ENCODE results near the gene ENDOV. TPM values are rescaled to one million over a fixed set of nuclear protein-coding genes. Genes with fewer than 3 reads are reported as not detected.
A peak's percentile ranks its signal among the peaks of the same experiment; 100 is the strongest.

Gene ENDOV
- total RNA-seq, 4 donors from 2014 or later, result 17.1 to 47.8 (median 19.3) TPM

DNA sequence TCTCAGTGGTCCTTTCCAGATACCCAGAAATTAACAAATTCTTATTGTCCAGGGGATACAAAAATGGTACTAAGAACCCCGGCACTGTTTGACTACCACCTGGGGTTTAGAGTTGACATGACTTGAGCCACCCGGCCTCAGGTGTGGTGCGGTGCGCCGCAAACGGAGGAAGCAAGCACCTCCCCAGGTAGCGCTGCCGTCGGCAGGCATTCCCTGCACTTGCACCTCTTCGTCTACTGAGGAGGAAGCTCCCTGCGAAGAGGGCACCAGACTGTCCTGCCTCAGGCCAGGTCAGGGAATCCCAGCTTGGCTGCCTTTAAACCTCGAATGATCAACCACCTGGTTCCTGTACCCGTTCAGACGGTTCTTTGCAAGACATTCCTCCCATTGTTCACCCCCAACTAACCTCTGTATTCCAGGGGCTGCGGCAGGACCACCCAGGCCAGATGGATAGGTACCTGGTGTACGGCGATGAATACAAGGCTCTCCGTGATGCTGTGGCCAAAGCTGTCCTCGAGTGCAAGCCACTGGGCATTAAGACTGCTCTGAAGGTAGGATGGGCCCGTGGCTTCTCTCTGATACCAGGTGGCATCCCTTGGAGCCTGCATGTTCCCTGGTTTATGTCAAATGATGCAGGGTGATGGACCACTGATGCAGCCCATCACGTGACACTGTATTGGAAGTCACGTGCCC lies 40.8 kb upstream of the ENDOV start:
- WGBS, result 90% methylated on average over 19 of the region's 22 CpGs
- DNase-seq (ENCODE audit: low spot score in 2 of 2), result peak in 1 of 2 donors; percentile 46
- H3K36me3 ChIP-seq, result peaks cover 99% of the 10 kb centered on the region
- no peaks in the 10 kb centered on the region for H3K27me3 ChIP-seq
- no peaks in the 10 kb centered on the region for H3K4me1 ChIP-seq
- no peaks in the 10 kb centered on the region for H3K9me3 ChIP-seq
- TF ChIP-seq POLR2A (IDR thresholded peaks at IDR 0.05), result no peak
- H3K4me3 ChIP-seq, result no peak overlapping the region
- H3K27ac ChIP-seq, result no peak overlapping the region

DNA sequence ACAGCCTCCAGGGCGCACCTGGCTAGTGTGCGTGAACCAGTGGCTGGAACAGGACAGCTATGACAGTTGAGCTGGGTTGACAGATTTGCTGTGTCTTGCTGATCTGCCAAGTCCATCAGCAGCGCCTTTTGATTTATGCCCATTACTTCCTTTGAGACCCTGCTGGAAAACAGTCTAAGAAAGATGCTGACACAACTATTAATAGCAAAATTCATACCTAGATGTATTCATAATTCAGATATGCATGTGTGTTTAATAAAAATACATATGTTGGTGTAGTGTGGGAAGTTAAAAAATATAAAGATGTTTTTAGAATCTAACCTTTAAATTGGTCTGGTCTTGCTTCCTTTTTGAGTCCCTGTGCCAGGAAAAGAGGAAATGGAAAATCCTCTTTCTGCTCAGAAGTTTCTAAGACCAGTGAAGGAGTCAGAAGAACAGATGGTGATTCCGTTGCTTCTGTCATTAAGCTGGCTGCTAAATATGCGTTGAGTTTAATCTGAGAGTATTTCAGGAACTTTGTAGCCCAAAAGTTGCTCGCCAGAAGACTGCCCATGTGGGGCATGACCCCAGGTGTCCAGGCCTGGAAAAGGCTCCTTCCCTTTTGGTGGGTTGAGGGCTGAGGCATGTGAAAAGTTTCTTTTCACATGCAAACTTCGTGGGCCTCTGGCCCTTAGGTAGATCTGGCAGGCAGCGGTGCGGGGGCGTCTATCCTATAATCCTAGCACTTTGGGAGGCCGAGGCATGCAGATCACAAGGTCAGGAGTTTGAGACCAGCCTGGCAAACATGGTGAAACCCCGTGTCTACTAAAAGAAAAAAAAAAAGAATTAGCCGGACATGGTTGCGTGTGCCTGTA lies 40.0 kb upstream of the ENDOV start:
- no peaks in the 10 kb centered on the region for H3K9me3 ChIP-seq
- H3K4me3 ChIP-seq, result no peak overlapping the region
- no peak overlapping the region for H3K27ac ChIP-seq
- DNase-seq (ENCODE audit: low spot score in 2 of 2), result peak in 1 of 2 donors; percentile 36
- H3K36me3 ChIP-seq, result peaks cover 99% of the 10 kb centered on the region
- 81% methylated on average over 11 of the region's 14 CpGs for WGBS
- H3K4me1 ChIP-seq, result no peaks in the 10 kb centered on the region
- TF ChIP-seq, protein P1, sequence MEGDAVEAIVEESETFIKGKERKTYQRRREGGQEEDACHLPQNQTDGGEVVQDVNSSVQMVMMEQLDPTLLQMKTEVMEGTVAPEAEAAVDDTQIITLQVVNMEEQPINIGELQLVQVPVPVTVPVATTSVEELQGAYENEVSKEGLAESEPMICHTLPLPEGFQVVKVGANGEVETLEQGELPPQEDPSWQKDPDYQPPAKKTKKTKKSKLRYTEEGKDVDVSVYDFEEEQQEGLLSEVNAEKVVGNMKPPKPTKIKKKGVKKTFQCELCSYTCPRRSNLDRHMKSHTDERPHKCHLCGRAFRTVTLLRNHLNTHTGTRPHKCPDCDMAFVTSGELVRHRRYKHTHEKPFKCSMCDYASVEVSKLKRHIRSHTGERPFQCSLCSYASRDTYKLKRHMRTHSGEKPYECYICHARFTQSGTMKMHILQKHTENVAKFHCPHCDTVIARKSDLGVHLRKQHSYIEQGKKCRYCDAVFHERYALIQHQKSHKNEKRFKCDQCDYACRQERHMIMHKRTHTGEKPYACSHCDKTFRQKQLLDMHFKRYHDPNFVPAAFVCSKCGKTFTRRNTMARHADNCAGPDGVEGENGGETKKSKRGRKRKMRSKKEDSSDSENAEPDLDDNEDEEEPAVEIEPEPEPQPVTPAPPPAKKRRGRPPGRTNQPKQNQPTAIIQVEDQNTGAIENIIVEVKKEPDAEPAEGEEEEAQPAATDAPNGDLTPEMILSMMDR (IDR thresholded peaks at IDR 0.05), result no peak
- TF ChIP-seq POLR2A (IDR thresholded peaks at IDR 0.05) (no peak), POLR2AphosphoS5 (IDR thresholded peaks at IDR 0.05) (no peak), EP300 (IDR thresholded peaks at IDR 0.05) (no peak)
- no peaks in the 10 kb centered on the region for H3K27me3 ChIP-seq

DNA sequence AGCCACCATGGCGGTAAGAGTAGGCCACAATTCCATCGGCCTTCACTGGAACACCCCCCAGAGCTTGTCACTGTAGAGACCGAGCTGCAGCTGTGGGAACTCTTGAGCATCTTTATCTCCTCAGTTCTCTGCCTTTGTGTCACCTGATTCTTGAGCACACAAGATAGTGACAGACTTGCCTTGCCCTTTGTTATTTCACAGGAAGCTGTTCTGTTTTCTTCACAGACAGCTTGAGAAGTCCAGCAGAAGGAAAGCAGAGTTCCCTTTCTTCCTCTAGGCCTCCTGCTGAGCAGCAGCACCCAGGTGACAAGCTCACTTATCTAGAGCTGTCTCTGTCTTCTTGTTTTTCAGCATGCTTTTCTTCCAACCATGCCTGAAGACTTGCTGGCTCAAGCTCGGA lies 38.4 kb upstream of the ENDOV start:
- no peak for DNase-seq (ENCODE audit: low spot score in 2 of 2)
- H3K4me1 ChIP-seq, result no peaks in the 10 kb centered on the region
- no peaks in the 10 kb centered on the region for H3K27me3 ChIP-seq
- TF ChIP-seq EP300 (IDR thresholded peaks at IDR 0.05), result no peak
- peaks cover 99% of the 10 kb centered on the region for H3K36me3 ChIP-seq
- H3K27ac ChIP-seq, result no peak overlapping the region
- 94% methylated on average over 3 of the region's 4 CpGs for WGBS
- H3K9me3 ChIP-seq, result no peaks in the 10 kb centered on the region
- H3K4me3 ChIP-seq, result no peak overlapping the region

DNA sequence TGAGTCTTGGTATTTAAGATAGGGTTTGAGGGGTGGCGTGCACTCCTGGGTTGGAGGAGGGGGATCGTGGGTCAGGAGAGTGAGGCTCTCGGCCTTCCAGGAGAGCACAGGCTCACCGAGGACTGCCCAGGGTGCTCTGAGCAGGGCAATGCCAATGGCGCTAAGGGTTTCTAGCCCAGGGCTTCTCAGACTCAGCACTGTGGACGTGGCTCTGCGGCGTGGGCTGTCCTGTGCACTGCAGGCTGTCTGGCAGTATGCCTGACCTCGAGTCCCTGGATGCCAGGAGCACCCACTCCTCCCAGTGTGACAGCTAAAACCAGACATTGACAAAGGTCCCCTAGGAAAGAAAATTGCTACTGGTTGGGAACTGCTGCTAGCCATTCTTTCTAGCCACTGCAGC lies 37.2 kb upstream of the ENDOV start:
- Histone ChIP-seq H3K4me1 (no peaks in the 10 kb centered on the region), H3K27me3 (no peaks in the 10 kb centered on the region), H3K4me3 (no peak overlapping the region), H3K9me3 (no peaks in the 10 kb centered on the region), H3K36me3 (peaks cover 98% of the 10 kb centered on the region), H3K27ac (no peak overlapping the region)
- WGBS, result 91% methylated on average over 5 of the region's 9 CpGs
- TF ChIP-seq EP300 (IDR thresholded peaks at IDR 0.05) (no peak), POLR2A (IDR thresholded peaks at IDR 0.05) (no peak), POLR2AphosphoS5 (IDR thresholded peaks at IDR 0.05) (no peak)
- TF ChIP-seq, protein P1 (IDR thresholded peaks at IDR 0.05), result no peak
- DNase-seq (ENCODE audit: low spot score in 2 of 2), result peak in 1 of 2 donors; percentile 36

DNA sequence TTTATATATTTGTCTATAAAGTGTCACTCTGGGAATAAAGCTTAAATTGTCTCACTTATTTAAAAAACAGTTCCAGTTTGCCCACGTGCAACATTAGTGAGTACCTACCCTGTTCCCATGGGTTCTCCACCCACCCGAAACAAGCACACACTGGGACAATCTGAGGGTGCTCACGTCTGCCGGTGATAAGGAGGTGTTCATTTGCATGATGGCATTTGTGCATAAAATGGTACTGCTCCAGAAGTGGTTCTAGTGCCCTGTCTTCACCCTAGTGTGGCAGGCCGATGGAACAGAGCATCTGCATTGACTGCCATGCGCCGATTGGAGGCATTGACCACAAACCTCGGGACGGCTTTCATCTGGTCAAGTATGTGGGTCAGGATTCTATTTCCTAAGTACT lies 35.6 kb upstream of the ENDOV start:
- TF ChIP-seq, protein P1 (IDR thresholded peaks at IDR 0.05), result no peak
- TF ChIP-seq EP300 (IDR thresholded peaks at IDR 0.05) (no peak), POLR2A (IDR thresholded peaks at IDR 0.05) (no peak), POLR2AphosphoS5 (IDR thresholded peaks at IDR 0.05) (no peak)
- Histone ChIP-seq H3K4me1 (no peaks in the 10 kb centered on the region), H3K27ac (no peak overlapping the region), H3K27me3 (no peaks in the 10 kb centered on the region), H3K4me3 (no peak overlapping the region), H3K36me3 (peaks cover 98% of the 10 kb centered on the region), H3K9me3 (no peaks in the 10 kb centered on the region)
- 91% methylated on average over 9 of the region's 9 CpGs for WGBS
- no peak for DNase-seq (ENCODE audit: low spot score in 2 of 2)

DNA sequence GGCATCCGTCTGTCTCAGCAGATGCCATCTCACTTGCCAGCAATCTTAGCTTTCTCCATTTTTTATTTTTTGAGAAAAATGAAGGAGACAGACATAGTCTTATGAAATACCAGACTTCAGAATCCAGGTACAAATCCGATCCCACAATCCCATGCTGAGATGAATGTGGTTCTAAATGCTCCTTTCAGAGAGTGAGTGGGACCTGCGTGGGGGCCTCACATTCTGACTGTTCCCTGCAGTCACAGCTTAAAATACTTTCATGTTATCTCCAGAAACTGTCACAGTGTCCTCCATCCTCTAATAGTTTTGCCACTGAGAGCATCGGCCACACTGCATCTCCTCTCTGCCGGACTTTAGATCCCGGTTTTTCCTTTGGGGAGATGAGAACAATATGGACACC lies 34.9 kb upstream of the ENDOV start:
- Histone ChIP-seq H3K4me1 (no peaks in the 10 kb centered on the region), H3K36me3 (peaks cover 98% of the 10 kb centered on the region), H3K4me3 (no peak overlapping the region), H3K27ac (no peak overlapping the region), H3K9me3 (no peaks in the 10 kb centered on the region), H3K27me3 (no peaks in the 10 kb centered on the region)
- no peak for TF ChIP-seq EP300 (IDR thresholded peaks at IDR 0.05)
- DNase-seq (ENCODE audit: low spot score in 2 of 2), result no peak
- 92% methylated on average over 6 of the region's 6 CpGs for whole genome bisulfite sequencing

Data from suprapubic skin (tissue), 4 donors.